Activated T-helper 1 cell treated with anti-CD3 and anti-CD28 coated beads, Interleukin-12 subunit alpha, Interleukin-12 subunit beta, Interleukin-2, Interleukin-4 antibody, amounts not matched to agents 30 ng/mL and 10 ng/mL and 1 ng/mL, durations not matched to agents 14 hours and 24 hours and 36 hours (primary cell): ENCODE data around the gene ERO1B. TPM values are rescaled to one million over a fixed set of nuclear protein-coding genes. Genes with fewer than 3 reads are reported as not detected.
"Not testable (repeated sequence)": the region's sequence is repeated elsewhere in the genome, so short reads cannot be mapped to it uniquely, and the experiment has no call there.

Experiments
- DNase-seq: peaks from one replicate; pipeline ENCODE4 v3.0.0; 2021; ENCODE audit warnings: low spot score
- H3K27ac Mint-ChIP-seq: one replicate; pipeline ENCODE4 v1.8.0; 2021; ENCODE audit warnings: mild to moderate bottlenecking, mixed read lengths
- H3K27me3 Mint-ChIP-seq: one replicate; pipeline ENCODE4 v1.8.0; 2022; ENCODE audit warnings: mild to moderate bottlenecking, moderate library complexity, mixed read lengths; ENCODE audit not compliant: insufficient read depth
- H3K36me3 Mint-ChIP-seq: one replicate; pipeline ENCODE4 v1.8.0; 2021; ENCODE audit warnings: low read depth, mixed read lengths
- H3K4me1 Mint-ChIP-seq: one replicate; pipeline ENCODE4 v1.8.0; 2021; ENCODE audit warnings: low read depth, mixed read lengths
- H3K4me3 Mint-ChIP-seq: one replicate; pipeline ENCODE4 v1.8.0; 2021; ENCODE audit warnings: mild to moderate bottlenecking, moderate library complexity, mixed read lengths
- H3K9me3 Mint-ChIP-seq: one replicate; pipeline ENCODE4 v1.8.0; 2021; ENCODE audit warnings: mixed read lengths
- intact Hi-C: fragments of 100-400 bp; cut with micrococcal nuclease; formaldehyde crosslinking; loops from one replicate; pipeline ENCODE4 v1.15.1; 2024
- total RNA-seq: library from RNA; stranded (reverse); gene quantifications from 2 replicates; pipeline ENCODE4 v1.2.3, GENCODE V29; 2022

ERO1B gene
- total RNA-seq, 1 donor from 2014 or later, result 2.1 TPM

GRCh38 chr1:236193184-236193583, 88.6 kb downstream of the ERO1B start:
- H3K4me1 Mint-ChIP-seq, result no peaks in the 10 kb centered on the region
- peaks cover 13% of the 10 kb centered on the region for H3K36me3 Mint-ChIP-seq
- no peak for DNase-seq
- intact Hi-C loops, result no loop called here
- H3K27me3 Mint-ChIP-seq, result no peaks in the 10 kb centered on the region
- peaks cover 10% of the 10 kb centered on the region for H3K9me3 Mint-ChIP-seq
- H3K27ac Mint-ChIP-seq, result no peak overlapping the region
- no peak overlapping the region for H3K4me3 Mint-ChIP-seq

- H3K4me3 Mint-ChIP-seq, H3K4me1 Mint-ChIP-seq, H3K9me3 Mint-ChIP-seq, H3K27me3 Mint-ChIP-seq, H3K36me3 Mint-ChIP-seq, H3K27ac Mint-ChIP-seq, DNase-seq, intact Hi-C loops: not testable (repeated sequence)
Measured at GRCh38 chr1:236188084-236188483, 93.7 kb downstream of the ERO1B start.

GRCh38 chr1:236186471-236186870, 95.3 kb downstream of the ERO1B start:
- H3K36me3 Mint-ChIP-seq, intact Hi-C loops, H3K4me1 Mint-ChIP-seq, H3K9me3 Mint-ChIP-seq, H3K27me3 Mint-ChIP-seq, DNase-seq, H3K27ac Mint-ChIP-seq, H3K4me3 Mint-ChIP-seq: not testable (repeated sequence)

GRCh38 chr1:236185687-236186086, 96.1 kb downstream of the ERO1B start:
- Mint-ChIP-seq H3K36me3 (peaks cover 9% of the 10 kb centered on the region), H3K4me3 (no peak overlapping the region), H3K27me3 (no peaks in the 10 kb centered on the region), H3K9me3 (no peaks in the 10 kb centered on the region), H3K27ac (no peak overlapping the region), H3K4me1 (no peaks in the 10 kb centered on the region)
- no peak for DNase-seq
- intact Hi-C loops, result no loop called here

GRCh38 chr1:236181059-236181458, 100.7 kb downstream of the ERO1B start:
- intact Hi-C loops, result no loop called here
- Mint-ChIP-seq H3K4me3 (no peak overlapping the region), H3K27me3 (no peaks in the 10 kb centered on the region), H3K27ac (no peak overlapping the region), H3K9me3 (no peaks in the 10 kb centered on the region), H3K36me3 (peaks cover 2% of the 10 kb centered on the region), H3K4me1 (no peaks in the 10 kb centered on the region)
- no peak for DNase-seq

- Mint-ChIP-seq H3K9me3 (no peaks in the 10 kb centered on the region), H3K4me1 (no peaks in the 10 kb centered on the region), H3K27me3 (no peaks in the 10 kb centered on the region), H3K36me3 (peaks cover 2% of the 10 kb centered on the region), H3K4me3 (no peak overlapping the region), H3K27ac (no peak overlapping the region)
- no peak for DNase-seq
- intact Hi-C loops, result no loop called here
Measured at GRCh38 chr1:236179634-236180033, 102.1 kb downstream of the ERO1B start.

- Mint-ChIP-seq H3K9me3 (no peaks in the 10 kb centered on the region), H3K27ac (no peak overlapping the region), H3K36me3 (peaks cover 2% of the 10 kb centered on the region), H3K4me3 (no peak overlapping the region), H3K27me3 (no peaks in the 10 kb centered on the region), H3K4me1 (no peaks in the 10 kb centered on the region)
- intact Hi-C loops, result no loop called here
- DNase-seq, result no peak
Measured at GRCh38 chr1:236176337-236177336, 105.1 kb downstream of the ERO1B start.

GRCh38 chr1:236175642-236176336, 106.0 kb downstream of the ERO1B start:
- intact Hi-C loops, result no loop called here
- DNase-seq, result no peak
- Mint-ChIP-seq H3K4me3 (no peak overlapping the region), H3K4me1 (no peaks in the 10 kb centered on the region), H3K27me3 (peaks cover 3% of the 10 kb centered on the region), H3K9me3 (no peaks in the 10 kb centered on the region), H3K36me3 (peaks cover 3% of the 10 kb centered on the region), H3K27ac (no peak overlapping the region)

- Mint-ChIP-seq H3K27me3 (peaks cover 3% of the 10 kb centered on the region), H3K4me3 (no peak overlapping the region), H3K4me1 (no peaks in the 10 kb centered on the region), H3K36me3 (peaks cover 3% of the 10 kb centered on the region), H3K9me3 (no peaks in the 10 kb centered on the region), H3K27ac (no peak overlapping the region)
- intact Hi-C loops, result no loop called here
- DNase-seq, result no peak
Measured at GRCh38 chr1:236173174-236173767, 108.5 kb downstream of the ERO1B start.

- DNase-seq, result no peak
- H3K36me3 Mint-ChIP-seq, result peaks cover 3% of the 10 kb centered on the region
- no peaks in the 10 kb centered on the region for H3K9me3 Mint-ChIP-seq
- no peak overlapping the region for H3K27ac Mint-ChIP-seq
- peaks cover 3% of the 10 kb centered on the region for H3K27me3 Mint-ChIP-seq
- intact Hi-C loops, result no loop called here
- no peaks in the 10 kb centered on the region for H3K4me1 Mint-ChIP-seq
- no peak overlapping the region for H3K4me3 Mint-ChIP-seq
Measured at GRCh38 chr1:236172041-236172579, 109.6 kb downstream of the ERO1B start.

GRCh38 chr1:236168716-236169429, 112.9 kb downstream of the ERO1B start:
- H3K4me1 Mint-ChIP-seq, result peaks cover 6% of the 10 kb centered on the region
- DNase-seq, result no peak
- H3K9me3 Mint-ChIP-seq, result no peaks in the 10 kb centered on the region
- H3K27ac Mint-ChIP-seq, result no peak overlapping the region
- no peak overlapping the region for H3K4me3 Mint-ChIP-seq
- H3K36me3 Mint-ChIP-seq, result peaks cover 3% of the 10 kb centered on the region
- intact Hi-C loops, result no loop called here
- peaks cover 3% of the 10 kb centered on the region for H3K27me3 Mint-ChIP-seq

- intact Hi-C loops, result no loop called here
- Mint-ChIP-seq H3K4me1 (peaks cover 10% of the 10 kb centered on the region), H3K36me3 (peaks cover 8% of the 10 kb centered on the region), H3K27me3 (peaks cover 3% of the 10 kb centered on the region), H3K9me3 (peaks cover 11% of the 10 kb centered on the region), H3K27ac (no peak overlapping the region), H3K4me3 (no peak overlapping the region)
- no peak for DNase-seq
Measured at GRCh38 chr1:236167578-236167977, 114.2 kb downstream of the ERO1B start.
